DMS153 (cell line): ENCODE results near the gene CTSA.
"Not testable (repeated sequence)": the region's sequence is repeated elsewhere in the genome, so short reads cannot be mapped to it uniquely, and the experiment has no call there.

ENCODE experiments used
- DNase-seq: peaks from one replicate; lab custom pipeline; 2025; lab: John Stamatoyannopoulos, UW

CTSA gene

GRCh38 chr20:45866454-45866853 is 24.7 kb upstream of the CTSA start:
- no peak for DNase-seq

GRCh38 chr20:45867136-45867818 is 23.9 kb upstream of the CTSA start:
- no peak for DNase-seq

- DNase-seq, result no peak
Observed at GRCh38 chr20:45867819-45868176, 23.3 kb upstream of the CTSA start.

- DNase-seq, result no peak
Observed at GRCh38 chr20:45872626-45873025, 18.5 kb upstream of the CTSA start.

GRCh38 chr20:45873409-45874103 is 17.6 kb upstream of the CTSA start:
- DNase-seq, result no peak

- not testable (repeated sequence) for DNase-seq
Observed at GRCh38 chr20:45874104-45874481, 17.0 kb upstream of the CTSA start.

GRCh38 chr20:45874576-45874975 is 16.6 kb upstream of the CTSA start:
- no peak for DNase-seq

- DNase-seq, result no peak
Observed at GRCh38 chr20:45878076-45878761, 12.9 kb upstream of the CTSA start.

- DNase-seq, result peak; percentile 98
Observed at GRCh38 chr20:45880988-45881788, 9.9 kb upstream of the CTSA start, which contains the start of gene ZSWIM1. Gene ZSWIM1, plus strand, starts transcription at chr20:45881227. Its CDS starts 1,366 bp downstream, at chr20:45882593.

GRCh38 chr20:45882469-45883099 is 8.6 kb upstream of the CTSA start:
- no peak for DNase-seq

- DNase-seq, result no peak
Observed at GRCh38 chr20:45883100-45883469, 8.1 kb upstream of the CTSA start.

GRCh38 chr20:45886590-45887345 is 4.4 kb upstream of the CTSA start:
- no peak for DNase-seq

- DNase-seq, result no peak
Observed at GRCh38 chr20:45887346-45887715, 3.8 kb upstream of the CTSA start, which contains the start of gene SPATA25. Gene SPATA25, minus strand, starts transcription at chr20:45887622. Its CDS starts 32 bp downstream, at chr20:45887590.

- no peak for DNase-seq
Observed at GRCh38 chr20:45888681-45889080, 2.5 kb upstream of the CTSA start.

- DNase-seq, result peak; percentile 33
Observed at GRCh38 chr20:45890077-45890984, 804 bp upstream of the CTSA start.

- DNase-seq, result no peak
Observed at GRCh38 chr20:45892049-45892825, 1.1 kb downstream of the CTSA start.

- no peak for DNase-seq
Observed at GRCh38 chr20:45892828-45893500, 1.8 kb downstream of the CTSA start.

GRCh38 chr20:45893831-45894230 is 2.7 kb downstream of the CTSA start:
- DNase-seq, result no peak

GRCh38 chr20:45894797-45895196 is 3.7 kb downstream of the CTSA start:
- DNase-seq, result no peak
